Astrocyte of the cerebellum (primary cell): Measurements from ENCODE around the gene ZNF552.
"Not testable (repeated sequence)": the region's sequence is repeated elsewhere in the genome, so short reads cannot be mapped to it uniquely, and the experiment has no call there.

ENCODE experiments used
- DNase-seq: peaks from one replicate; pipeline ENCODE4 v3.0.0-alpha.2; 2011; ENCODE audit warnings: low read depth
- H3K4me3 ChIP-seq: 2 replicates; pipeline ENCODE4 v1.5.1; 2011; ENCODE audit warnings: mild to moderate bottlenecking, low read depth, low read length, moderate library complexity
- in situ Hi-C: cut with HindIII; loops from 2 replicates; pipeline ENCODE4 v1.10.0; 2017; ENCODE audit warnings: low sequenced_read_pairs
- TF ChIP-seq, protein P1 (sequence below): IDR thresholded peaks from 2 replicates; pipeline ENCODE4 v1.5.1; 2012; ENCODE audit warnings: low read length, low read depth, moderate library complexity, mild to moderate bottlenecking; ENCODE audit errors: missing control alignments

Gene ZNF552

DNA sequence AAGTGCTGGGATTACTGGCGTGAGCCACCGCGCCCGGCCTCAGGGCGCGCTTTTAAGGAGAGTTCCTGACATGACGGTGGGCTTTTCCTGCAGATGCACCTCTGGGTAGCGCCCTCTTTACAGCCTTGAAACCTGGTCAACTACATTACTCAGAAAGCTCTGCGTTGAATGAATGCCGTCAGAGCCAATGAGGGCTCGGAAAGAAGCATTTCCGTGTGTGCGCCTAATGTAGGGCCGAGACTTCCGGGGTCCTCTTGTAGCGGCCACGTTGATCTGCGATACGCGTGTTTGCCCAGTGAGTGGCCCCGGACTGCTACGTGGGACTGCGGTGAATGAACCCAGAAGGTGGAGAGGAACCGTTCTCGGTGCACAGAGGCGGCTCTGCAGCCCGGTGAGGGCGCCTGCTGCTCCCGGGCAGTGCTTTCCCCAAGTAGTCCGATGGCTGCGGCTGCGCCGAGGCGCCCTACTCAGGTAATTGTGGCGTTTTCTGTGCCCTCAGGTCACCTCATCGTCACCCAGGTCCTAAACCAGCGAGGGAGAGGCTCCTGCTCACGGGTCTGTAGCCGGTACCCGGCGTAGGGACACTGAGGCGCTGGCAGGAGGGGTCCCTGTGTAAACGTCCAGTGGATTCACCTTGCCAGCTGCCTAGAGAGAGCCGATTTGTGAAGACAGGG is 4.9 kb upstream of the ZNF552 start:
- peak overlapping the region; percentile 97 for H3K4me3 ChIP-seq
- in situ Hi-C loops, result no loop called here
- DNase-seq, result peak; percentile 86
- TF ChIP-seq, protein P1, sequence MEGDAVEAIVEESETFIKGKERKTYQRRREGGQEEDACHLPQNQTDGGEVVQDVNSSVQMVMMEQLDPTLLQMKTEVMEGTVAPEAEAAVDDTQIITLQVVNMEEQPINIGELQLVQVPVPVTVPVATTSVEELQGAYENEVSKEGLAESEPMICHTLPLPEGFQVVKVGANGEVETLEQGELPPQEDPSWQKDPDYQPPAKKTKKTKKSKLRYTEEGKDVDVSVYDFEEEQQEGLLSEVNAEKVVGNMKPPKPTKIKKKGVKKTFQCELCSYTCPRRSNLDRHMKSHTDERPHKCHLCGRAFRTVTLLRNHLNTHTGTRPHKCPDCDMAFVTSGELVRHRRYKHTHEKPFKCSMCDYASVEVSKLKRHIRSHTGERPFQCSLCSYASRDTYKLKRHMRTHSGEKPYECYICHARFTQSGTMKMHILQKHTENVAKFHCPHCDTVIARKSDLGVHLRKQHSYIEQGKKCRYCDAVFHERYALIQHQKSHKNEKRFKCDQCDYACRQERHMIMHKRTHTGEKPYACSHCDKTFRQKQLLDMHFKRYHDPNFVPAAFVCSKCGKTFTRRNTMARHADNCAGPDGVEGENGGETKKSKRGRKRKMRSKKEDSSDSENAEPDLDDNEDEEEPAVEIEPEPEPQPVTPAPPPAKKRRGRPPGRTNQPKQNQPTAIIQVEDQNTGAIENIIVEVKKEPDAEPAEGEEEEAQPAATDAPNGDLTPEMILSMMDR, result peak; percentile 35

DNA sequence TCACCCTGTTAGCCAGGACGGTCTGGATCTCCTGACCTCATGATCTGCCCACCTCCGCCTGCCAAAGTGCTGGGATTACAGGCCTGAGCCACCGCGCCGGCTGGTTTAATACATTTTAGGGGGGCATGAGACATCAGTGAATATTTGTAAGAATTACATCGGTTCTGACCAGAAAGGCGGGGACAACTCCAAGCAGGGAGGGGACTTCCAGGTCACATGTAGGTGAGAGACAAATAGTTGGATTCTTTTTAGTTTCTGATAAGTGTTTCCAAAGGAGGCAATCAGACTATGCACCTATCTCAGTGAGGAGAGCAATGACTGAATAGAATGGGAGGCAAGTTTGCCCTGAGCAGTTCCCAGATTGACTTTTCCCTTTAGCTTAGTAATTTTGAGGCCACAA is 3.7 kb upstream of the ZNF552 start:
- TF ChIP-seq, protein P1, result no peak
- no peak overlapping the region for H3K4me3 ChIP-seq
- in situ Hi-C loops, result no loop called here
- no peak for DNase-seq

DNA sequence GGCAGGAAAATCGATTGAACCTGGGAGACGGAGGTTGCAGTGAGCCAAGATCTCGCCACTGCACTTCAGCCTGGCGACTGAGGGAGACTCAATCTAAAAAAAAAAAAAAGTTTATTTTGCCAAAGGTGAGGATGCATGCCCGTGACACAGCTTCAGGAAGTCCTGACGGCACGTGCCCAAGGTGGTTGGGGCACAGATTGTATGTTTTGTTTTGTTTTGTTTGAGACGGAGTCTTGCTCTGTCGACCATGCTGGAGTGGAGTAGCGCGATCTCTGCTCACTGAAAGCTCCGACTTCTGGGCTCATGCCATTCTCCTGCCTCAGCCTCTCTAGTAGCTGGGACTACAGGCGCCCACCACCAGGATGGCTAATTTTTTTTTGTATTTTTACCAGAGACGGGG is 3.3 kb upstream of the ZNF552 start:
- in situ Hi-C loops, result no loop called here
- DNase-seq, result no peak
- TF ChIP-seq, protein P1, result no peak
- no peak overlapping the region for H3K4me3 ChIP-seq

DNA sequence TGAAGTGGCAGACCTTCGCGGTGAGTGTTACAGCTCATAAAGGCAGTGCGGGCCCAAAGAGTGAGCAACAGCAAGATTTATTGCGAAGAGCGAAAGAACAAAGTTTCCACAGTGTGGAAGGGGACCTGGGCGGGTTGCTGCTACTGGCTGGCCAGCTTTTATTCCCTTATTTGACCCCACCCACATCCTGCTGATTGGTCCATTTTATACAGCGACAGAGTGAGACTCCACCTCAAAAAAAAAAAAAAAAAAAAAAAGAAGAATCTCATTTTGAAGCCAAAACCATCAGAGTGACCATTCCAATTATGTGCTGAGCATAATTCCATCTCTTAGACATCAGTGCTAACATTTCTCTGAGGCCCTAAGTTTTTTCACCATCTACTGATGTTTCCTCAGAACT is 1.9 kb upstream of the ZNF552 start:
- in situ Hi-C loops, result no loop called here
- DNase-seq, result no peak
- no peak overlapping the region for H3K4me3 ChIP-seq
- TF ChIP-seq, protein P1, result no peak

DNA sequence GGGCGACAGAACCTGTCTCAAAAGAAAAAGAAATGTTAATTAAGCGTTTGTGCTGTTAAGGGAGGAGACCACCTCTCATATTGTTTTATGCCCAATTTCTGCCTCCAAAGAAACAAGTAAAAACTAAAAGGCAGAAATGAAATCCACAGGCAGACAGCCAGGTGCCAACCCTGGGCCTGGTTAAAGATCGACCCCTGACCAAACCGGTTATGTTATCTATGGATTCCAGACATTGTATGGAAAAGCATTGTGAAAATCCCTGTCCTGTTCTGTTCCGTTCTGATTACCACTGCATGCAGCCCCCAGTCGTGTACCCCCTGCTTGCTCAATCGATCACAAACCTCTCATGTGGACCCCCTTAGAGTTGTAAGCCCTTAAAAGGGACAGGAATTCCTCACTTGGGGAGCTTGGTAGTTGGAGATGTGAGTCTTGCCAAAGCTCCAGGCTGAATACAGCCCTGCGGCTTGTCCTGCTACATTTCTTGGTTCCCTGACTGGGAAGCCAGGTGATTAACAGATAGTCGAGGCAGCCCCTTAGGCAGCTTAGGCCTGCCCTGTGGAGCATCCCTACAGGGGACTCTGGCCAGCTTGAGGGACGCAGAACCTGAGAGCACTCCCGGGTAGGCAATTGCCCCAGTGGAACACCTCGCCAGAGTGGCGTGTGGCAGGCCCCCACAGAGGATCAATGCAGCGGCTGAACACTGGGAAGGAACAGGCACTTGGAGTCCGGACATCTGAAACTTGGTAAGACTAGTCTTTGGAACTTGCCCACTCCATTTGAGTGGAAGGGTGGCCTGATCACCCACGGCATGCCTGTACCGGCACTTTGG is 748 bp upstream of the ZNF552 start:
- in situ Hi-C loops, result no loop called here
- no peak for DNase-seq
- H3K4me3 ChIP-seq, result peak overlapping the region; percentile 82
- TF ChIP-seq, protein P1, result no peak

DNA sequence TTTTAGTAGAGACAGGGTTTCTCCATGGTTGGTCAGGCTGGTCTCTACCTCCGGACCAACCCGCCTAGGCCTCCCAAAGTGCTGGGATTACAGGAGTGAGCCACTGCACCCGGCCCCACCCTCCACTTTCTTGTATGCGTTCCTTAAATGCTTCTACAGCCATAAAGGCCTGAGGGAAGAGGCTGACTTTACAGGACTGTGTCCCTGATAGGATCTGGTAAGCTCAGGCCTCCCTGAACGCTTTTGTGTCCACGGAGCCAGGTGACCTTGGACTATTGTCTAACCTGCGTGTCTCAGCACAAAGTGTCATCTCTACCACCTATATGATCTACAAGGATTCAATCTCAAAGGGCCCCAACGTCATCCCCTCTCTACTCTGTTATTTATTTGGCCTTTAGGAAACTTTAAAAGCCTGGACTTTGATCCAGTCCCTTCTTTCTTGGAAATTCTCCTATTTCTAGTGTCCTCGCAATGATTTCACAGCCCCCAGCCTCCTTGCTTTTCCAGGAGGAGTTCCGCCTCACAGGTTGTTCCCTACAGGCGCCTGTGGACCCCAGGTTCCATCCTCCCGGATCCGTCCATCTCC is 701 bp downstream of the ZNF552 start:
- TF ChIP-seq, protein P1, result no peak
- peak overlapping the region; percentile 82 for H3K4me3 ChIP-seq
- in situ Hi-C loops, result no loop called here
- DNase-seq, result no peak

DNA sequence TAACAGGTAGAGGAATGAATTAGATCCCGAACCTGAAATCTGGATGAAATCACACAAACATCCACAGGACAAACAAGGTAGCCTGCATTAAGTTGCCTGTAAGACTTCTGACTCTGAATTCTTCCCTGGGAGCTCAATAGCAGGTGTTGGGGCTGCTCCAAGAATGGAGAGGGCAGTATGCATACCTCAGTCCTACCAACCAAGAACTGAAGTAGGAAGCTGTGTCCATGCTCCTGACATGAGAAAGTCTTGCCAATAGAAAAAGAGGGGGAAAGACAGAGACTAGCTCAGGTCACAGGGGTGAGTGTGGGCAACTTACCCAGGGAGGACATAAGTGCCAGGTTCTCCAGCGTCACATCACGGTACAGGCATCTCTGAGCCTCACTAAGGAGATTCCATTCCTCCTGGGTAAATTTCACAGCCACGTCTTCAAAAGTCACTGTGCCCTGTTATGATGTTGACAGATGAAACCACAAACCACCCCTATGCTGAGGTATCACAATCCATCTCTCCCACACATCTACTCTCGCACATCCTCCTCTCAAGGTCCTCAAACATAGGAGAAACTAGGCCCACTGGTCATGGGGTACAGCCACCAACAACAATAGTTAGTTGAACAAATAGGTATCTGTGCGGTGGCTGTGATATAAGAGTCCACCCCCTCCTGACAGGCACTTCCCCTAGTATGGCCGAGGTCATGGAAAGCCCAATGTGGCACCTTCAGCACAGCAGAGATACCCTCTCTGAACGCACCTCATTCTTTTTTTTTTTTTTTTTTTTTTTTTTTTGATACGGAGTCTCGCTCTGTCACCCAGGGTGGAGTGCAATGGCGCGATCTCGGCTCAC is 1.5 kb downstream of the ZNF552 start:
- in situ Hi-C loops, DNase-seq: not testable (repeated sequence)
- H3K4me3 ChIP-seq, result peak overlapping the region; percentile 82
